WTC11 (cell line): ENCODE measurements around the gene SMARCD2. TPM values are rescaled to one million over a fixed set of nuclear protein-coding genes. Genes with fewer than 3 reads are reported as not detected.

Experiments used
- ATAC-seq: fragments of 200-7000 bp; cut with Tn5 transposase; 2 replicates; pipeline ENCODE4 v1.10.0; 2021; ENCODE audit warnings: mild to moderate bottlenecking, moderate library complexity
- CTCF ChIA-PET: fragments of 300-600 bp; sonication (Branson Sonifier 250); formaldehyde crosslinking; loops from one replicate; lab custom pipeline; 2021; ENCODE audit warnings: antibody characterized with exemption; lab: Charles Lee
- POLR2A ChIA-PET: fragments of 350-600 bp; sonication (Branson Sonifier 250); formaldehyde crosslinking; loops from one replicate; lab custom pipeline; 2021; ENCODE audit warnings: antibody characterized with exemption; lab: Charles Lee
- DNase-seq: peaks from one replicate; pipeline ENCODE4 v3.0.0; 2021; ENCODE audit warnings: low spot score
- H3K27ac Mint-ChIP-seq: 2 replicates; pipeline ENCODE4 v1.8.0; 2021; ENCODE audit warnings: mixed read lengths
- H3K27me3 Mint-ChIP-seq: 2 replicates; pipeline ENCODE4 v1.8.0; 2021; ENCODE audit warnings: low read depth, mild to moderate bottlenecking, moderate library complexity, mixed read lengths
- H3K36me3 Mint-ChIP-seq: 2 replicates; pipeline ENCODE4 v1.8.0; 2021; ENCODE audit warnings: mixed read lengths
- H3K4me1 Mint-ChIP-seq: 2 replicates; pipeline ENCODE4 v1.8.0; 2022; ENCODE audit warnings: mixed read lengths
- H3K4me3 Mint-ChIP-seq: 2 replicates; pipeline ENCODE4 v1.8.0; 2021; ENCODE audit warnings: mild to moderate bottlenecking, moderate library complexity, mixed read lengths
- H3K9me3 Mint-ChIP-seq: 2 replicates; pipeline ENCODE4 v1.8.0; 2021; ENCODE audit warnings: mixed read lengths
- ARID4B ChIP-seq: sonication (generic); formaldehyde crosslinking; IDR thresholded peaks from 2 replicates; pipeline ENCODE4 v1.8.0; 2023; ENCODE audit warnings: missing genetic modification reagents, mild to moderate bottlenecking, borderline replicate concordance
- CTCF ChIP-seq: fragments of 200-600 bp; IDR thresholded peaks from 2 replicates; pipeline ENCODE4 v1.8.0; 2022; ENCODE audit warnings: antibody characterized with exemption
- ETV6 ChIP-seq: sonication (generic); formaldehyde crosslinking; IDR thresholded peaks from 2 replicates; pipeline ENCODE4 v1.8.1; 2022; ENCODE audit warnings: mild to moderate bottlenecking, missing genetic modification reagents
- FOXP4 ChIP-seq: sonication (generic); formaldehyde crosslinking; IDR thresholded peaks from 2 replicates; pipeline ENCODE4 v1.8.0; 2022; ENCODE audit warnings: mild to moderate bottlenecking, missing genetic modification reagents
- KAT7 ChIP-seq: sonication (generic); formaldehyde crosslinking; IDR thresholded peaks from 2 replicates; pipeline ENCODE4 v1.8.1; 2023; ENCODE audit warnings: missing genetic modification reagents, mild to moderate bottlenecking, borderline replicate concordance
- NFE2L1 ChIP-seq: sonication (generic); formaldehyde crosslinking; IDR thresholded peaks from 2 replicates; pipeline ENCODE4 v1.8.1; 2023; ENCODE audit warnings: missing genetic modification reagents
- NR1H2 ChIP-seq: sonication (generic); formaldehyde crosslinking; IDR thresholded peaks from 2 replicates; pipeline ENCODE4 v1.9.0; 2021; ENCODE audit warnings: mild to moderate bottlenecking, moderate library complexity, missing genetic modification reagents
- NR2C2 ChIP-seq: sonication (generic); formaldehyde crosslinking; IDR thresholded peaks from 2 replicates; pipeline ENCODE4 v1.8.0; 2022; ENCODE audit warnings: mild to moderate bottlenecking, missing genetic modification reagents
- PRDM15 ChIP-seq: sonication (generic); formaldehyde crosslinking; IDR thresholded peaks from 2 replicates; pipeline ENCODE4 v1.8.0; 2022; ENCODE audit warnings: missing genetic modification reagents
- PREB ChIP-seq: sonication (generic); formaldehyde crosslinking; IDR thresholded peaks from 2 replicates; pipeline ENCODE4 v1.8.1; 2022; ENCODE audit warnings: mild to moderate bottlenecking, missing genetic modification reagents, moderate library complexity, borderline replicate concordance
- SMAD3 ChIP-seq: sonication (generic); formaldehyde crosslinking; IDR thresholded peaks from 2 replicates; pipeline ENCODE4 v1.8.0; 2022; ENCODE audit warnings: missing genetic modification reagents, mild to moderate bottlenecking, borderline replicate concordance
- SMAD4 ChIP-seq: sonication (generic); formaldehyde crosslinking; IDR thresholded peaks from 2 replicates; pipeline ENCODE4 v1.8.0; 2022; ENCODE audit warnings: mild to moderate bottlenecking, missing genetic modification reagents
- SOX15 ChIP-seq: fragments of 250-450 bp; sonication (Bioruptor Pico); IDR thresholded peaks from 2 replicates; pipeline ENCODE4 v1.9.0; 2021; ENCODE audit warnings: mild to moderate bottlenecking
- SP1 ChIP-seq: sonication (generic); formaldehyde crosslinking; conservative IDR thresholded peaks from 2 replicates; pipeline ENCODE4 v1.8.1; 2022; ENCODE audit warnings: missing genetic modification reagents
- TEAD1 ChIP-seq: sonication (generic); formaldehyde crosslinking; IDR thresholded peaks from 2 replicates; pipeline ENCODE4 v1.8.0; 2022; ENCODE audit warnings: mild to moderate bottlenecking, missing genetic modification reagents
- ZSCAN18 ChIP-seq: fragments of 250-450 bp; sonication (Bioruptor Pico); IDR thresholded peaks from 2 replicates; pipeline ENCODE4 v2.1.2; 2022; ENCODE audit warnings: mild to moderate bottlenecking, moderate library complexity
- total RNA-seq: library from RNA; stranded (reverse); gene quantifications from 3 replicates; pipeline ENCODE4 v1.2.3, GENCODE V29; 2021
- TF ChIP-seq, protein P1 (sequence below): sonication (generic); formaldehyde crosslinking; IDR thresholded peaks from 2 replicates; pipeline ENCODE4 v1.8.1; 2023; ENCODE audit warnings: mild to moderate bottlenecking, missing genetic modification reagents, moderate library complexity
- TF ChIP-seq, protein P2 (sequence below): sonication (generic); formaldehyde crosslinking; IDR thresholded peaks from 2 replicates; pipeline ENCODE4 v1.8.1; 2023; ENCODE audit warnings: mild to moderate bottlenecking, moderate library complexity, missing genetic modification reagents

SMARCD2 gene
- total RNA-seq, 1 experiment from 2014 or later, result 106 TPM

DNA sequence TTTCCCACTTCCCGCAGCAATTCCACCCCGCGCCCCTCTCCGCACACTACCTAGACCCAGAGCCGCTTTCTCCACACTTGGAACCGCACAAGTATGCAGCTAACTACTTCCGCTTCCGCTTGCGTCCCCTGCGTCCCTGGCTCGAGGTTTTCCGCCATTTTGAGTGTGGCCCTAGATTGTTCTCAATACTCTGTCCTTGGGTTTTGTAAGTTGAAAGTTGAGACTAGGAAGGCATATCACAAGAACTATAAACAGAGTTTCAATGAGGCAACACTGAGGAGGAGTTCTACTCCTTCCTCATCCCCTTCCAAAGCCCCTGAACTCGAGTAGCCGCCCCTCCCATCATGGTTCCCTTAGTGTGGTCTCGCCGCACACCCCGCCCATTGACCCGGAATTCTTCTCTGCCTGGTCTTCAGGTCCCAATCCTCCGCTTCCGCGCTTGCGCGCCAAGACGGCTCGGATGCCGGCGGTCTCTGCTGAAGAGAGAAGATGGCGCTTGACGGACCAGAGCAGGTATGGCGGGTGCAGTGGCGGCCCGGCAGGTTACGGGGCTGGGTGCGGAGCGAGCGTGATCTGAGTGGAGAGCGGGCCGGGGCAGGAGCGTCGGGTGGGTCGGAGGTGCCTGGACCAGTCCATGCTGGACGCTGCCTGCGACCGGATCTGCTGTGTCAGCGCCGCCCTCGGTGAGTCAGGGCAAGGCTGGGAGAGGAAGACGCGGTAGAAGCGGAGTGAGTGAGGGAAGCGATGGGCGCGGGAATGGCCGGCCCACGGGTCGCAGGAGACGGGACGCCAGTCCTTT, 15.3 kb downstream of the SMARCD2 start, which contains the start of the genes FTSJ3 and PSMC5:
Gene FTSJ3 (minus strand): TSS at position 662 of the 799 bp plus-strand sequence. CDS start 761 bp downstream, outside the sequence.
Gene PSMC5 (plus strand): TSS at position 430 of the 799 bp plus-strand sequence. CDS start 60 bp downstream, at position 490.
- ATAC-seq (peak; percentile 92), DNase-seq (peak; percentile 92)
- H3K4me1 Mint-ChIP-seq, result peaks cover 18% of the 10 kb centered on the region
- peak within 1 kb of the TSS; percentile 96 for H3K4me3 Mint-ChIP-seq
- ChIA-PET CTCF (interaction anchor here (2.0 to 4.4 kb wide), 2 partner anchors 12 to 21 kb away, joined by 5 to 16 read pairs; no protein-coding TSS in a partner anchor), POLR2A (interaction anchor here (0.5 to 1.6 kb wide), 7 partner anchors 12 to 1865 kb away, joined by 3 to 9 read pairs (median 4); partner anchors contain the start of genes CCDC47 and DDX42)
- H3K36me3 Mint-ChIP-seq, result peaks cover 76% of the 10 kb centered on the region
- H3K9me3 Mint-ChIP-seq, result no peaks in the 10 kb centered on the region
- peak within 1 kb of the TSS; percentile 100 for H3K27ac Mint-ChIP-seq
- no peaks in the 10 kb centered on the region for H3K27me3 Mint-ChIP-seq
- TF ChIP-seq NFE2L1 (CRISPR knock-in tag), result peak; percentile 81; the same call in 1 of the 2 replicates
- TF ChIP-seq, protein P1, sequence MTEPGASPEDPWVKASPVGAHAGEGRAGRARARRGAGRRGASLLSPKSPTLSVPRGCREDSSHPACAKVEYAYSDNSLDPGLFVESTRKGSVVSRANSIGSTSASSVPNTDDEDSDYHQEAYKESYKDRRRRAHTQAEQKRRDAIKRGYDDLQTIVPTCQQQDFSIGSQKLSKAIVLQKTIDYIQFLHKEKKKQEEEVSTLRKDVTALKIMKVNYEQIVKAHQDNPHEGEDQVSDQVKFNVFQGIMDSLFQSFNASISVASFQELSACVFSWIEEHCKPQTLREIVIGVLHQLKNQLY, result no peak
- TF ChIP-seq NR2C2 (CRISPR knock-in tag), result peak; percentile 91
- TF ChIP-seq SMAD4 (CRISPR knock-in tag), result no peak
- TF ChIP-seq PREB (CRISPR knock-in tag), result no peak
- TF ChIP-seq, protein P2, sequence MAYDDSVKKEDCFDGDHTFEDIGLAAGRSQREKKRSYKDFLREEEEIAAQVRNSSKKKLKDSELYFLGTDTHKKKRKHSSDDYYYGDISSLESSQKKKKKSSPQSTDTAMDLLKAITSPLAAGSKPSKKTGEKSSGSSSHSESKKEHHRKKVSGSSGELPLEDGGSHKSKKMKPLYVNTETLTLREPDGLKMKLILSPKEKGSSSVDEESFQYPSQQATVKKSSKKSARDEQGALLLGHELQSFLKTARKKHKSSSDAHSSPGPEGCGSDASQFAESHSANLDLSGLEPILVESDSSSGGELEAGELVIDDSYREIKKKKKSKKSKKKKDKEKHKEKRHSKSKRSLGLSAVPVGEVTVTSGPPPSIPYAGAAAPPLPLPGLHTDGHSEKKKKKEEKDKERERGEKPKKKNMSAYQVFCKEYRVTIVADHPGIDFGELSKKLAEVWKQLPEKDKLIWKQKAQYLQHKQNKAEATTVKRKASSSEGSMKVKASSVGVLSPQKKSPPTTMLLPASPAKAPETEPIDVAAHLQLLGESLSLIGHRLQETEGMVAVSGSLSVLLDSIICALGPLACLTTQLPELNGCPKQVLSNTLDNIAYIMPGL (CRISPR knock-in tag), result peak; percentile 87
- peak; percentile 56; the same call in 1 of the 2 replicates for TF ChIP-seq SP1 (CRISPR knock-in tag)
- no peak for TF ChIP-seq NR1H2 (CRISPR knock-in tag)
- TF ChIP-seq ETV6 (CRISPR knock-in tag), result peak; percentile 87
- peak; percentile 38; the same call in 1 of the 2 replicates for TF ChIP-seq TEAD1 (CRISPR knock-in tag)
- no peak for TF ChIP-seq SOX15
- TF ChIP-seq PRDM15 (CRISPR knock-in tag), result peak; percentile 56; the same call in 1 of the 2 replicates
- 0 out of 2 replicates have a peak, but pooled peaks have one; percentile 44 for TF ChIP-seq ARID4B
- TF ChIP-seq ZSCAN18, result no peak
- peak; percentile 70; the same call in 1 of the 2 replicates for TF ChIP-seq SMAD3 (CRISPR knock-in tag)
- TF ChIP-seq KAT7, result 0 out of 2 replicates have a peak, but pooled peaks have one; percentile 34
- no peak for TF ChIP-seq CTCF
- TF ChIP-seq FOXP4 (CRISPR knock-in tag), result peak; percentile 82; the same call in 1 of the 2 replicates
